ENCODE results near the gene HS3ST4.
"Not testable (repeated sequence)": the region's sequence is repeated elsewhere in the genome, so short reads cannot be mapped to it uniquely, and the experiment has no call there.

HS3ST4 gene

GRCh38 chr16:26015776-26016175, 324.0 kb downstream of the HS3ST4 start:
- H3K4me3 ChIP-seq (ENCODE audit: control insufficient read depth, low read depth, low read length): no peak overlapping the region
- TF ChIP-seq CTCF (IDR thresholded peaks at IDR 0.05; ENCODE audit: control insufficient read depth, insufficient read depth, low read depth, low read length, missing control alignments): no peak
- no peak for DNase-seq (ENCODE audit: low read depth)

- TF ChIP-seq CTCF (IDR thresholded peaks at IDR 0.05; ENCODE audit: control insufficient read depth, insufficient read depth, low read depth, low read length, missing control alignments): no peak
- DNase-seq (ENCODE audit: low read depth): no peak
- no peak overlapping the region for H3K4me3 ChIP-seq (ENCODE audit: control insufficient read depth, low read depth, low read length)
Measured at GRCh38 chr16:26016989-26017388, 325.2 kb downstream of the HS3ST4 start.

GRCh38 chr16:26019381-26020242, 327.9 kb downstream of the HS3ST4 start:
- TF ChIP-seq CTCF (IDR thresholded peaks at IDR 0.05; ENCODE audit: control insufficient read depth, insufficient read depth, low read depth, low read length, missing control alignments): no peak
- DNase-seq (ENCODE audit: low read depth): no peak
- no peak overlapping the region for H3K4me3 ChIP-seq (ENCODE audit: control insufficient read depth, low read depth, low read length)

GRCh38 chr16:26026709-26027450, 335.1 kb downstream of the HS3ST4 start:
- TF ChIP-seq CTCF (IDR thresholded peaks at IDR 0.05; ENCODE audit: control insufficient read depth, insufficient read depth, low read depth, low read length, missing control alignments): no peak
- DNase-seq (ENCODE audit: low read depth): no peak
- no peak overlapping the region for H3K4me3 ChIP-seq (ENCODE audit: control insufficient read depth, low read depth, low read length)

GRCh38 chr16:26031286-26031685, 339.5 kb downstream of the HS3ST4 start:
- H3K4me3 ChIP-seq (ENCODE audit: control insufficient read depth, low read depth, low read length): no peak overlapping the region
- no peak for DNase-seq (ENCODE audit: low read depth)
- no peak for TF ChIP-seq CTCF (IDR thresholded peaks at IDR 0.05; ENCODE audit: control insufficient read depth, insufficient read depth, low read depth, low read length, missing control alignments)

- H3K4me3 ChIP-seq (ENCODE audit: control insufficient read depth, low read depth, low read length); DNase-seq (ENCODE audit: low read depth): not testable (repeated sequence)
Measured at GRCh38 chr16:26032661-26033060, 340.9 kb downstream of the HS3ST4 start.
